GM18502 (cell line): ENCODE data around the gene ADARB1.

Experiments
- ATAC-seq: cut with Tn5 transposase; IDR thresholded peaks from one replicate; pipeline ENCODE4 v1.9.1; 2021; ENCODE audit warnings: mild to moderate bottlenecking; ENCODE audit not compliant: unreplicated experiment, poor library complexity

ADARB1 gene

DNA sequence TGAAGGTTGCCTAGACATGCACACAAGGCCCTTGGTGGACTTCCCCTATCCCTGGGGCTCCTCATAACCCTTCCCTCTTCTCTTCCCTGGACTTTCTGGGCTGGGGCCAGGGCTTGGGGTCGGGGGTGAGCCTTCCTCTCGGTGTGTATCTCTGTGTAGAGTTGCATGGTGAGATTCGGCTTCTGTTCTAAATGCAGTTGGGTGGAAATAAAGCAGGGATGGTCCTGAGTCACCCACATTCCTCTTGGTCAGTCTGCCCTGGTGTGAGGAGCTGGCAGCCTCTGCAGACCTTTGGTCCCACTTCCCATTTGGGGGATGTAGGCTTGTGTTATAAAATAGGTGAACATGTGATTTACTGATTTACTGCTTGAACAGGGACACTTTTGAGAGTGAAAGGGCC is 38.0 kb downstream of the ADARB1 start:
- no peak for ATAC-seq

DNA sequence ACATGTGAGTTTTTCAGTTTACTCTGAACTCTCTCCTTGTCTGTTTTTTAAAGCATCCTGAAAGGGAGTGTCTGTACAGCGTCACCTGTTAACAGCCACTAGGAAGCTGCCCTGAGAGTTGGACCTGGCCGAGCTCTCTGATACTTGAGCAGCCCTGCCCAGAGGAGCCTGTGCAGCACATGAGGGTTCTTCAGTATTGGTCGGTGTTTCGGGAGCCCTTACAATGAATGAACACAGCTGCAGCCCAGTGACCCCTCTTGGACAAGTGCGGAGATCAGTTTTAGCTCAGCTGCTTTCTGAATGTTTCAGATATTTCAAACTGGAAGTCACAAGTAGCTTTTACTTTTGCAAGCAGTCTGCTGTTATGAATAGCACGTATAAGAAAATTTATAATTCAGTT is 39.2 kb downstream of the ADARB1 start:
- ATAC-seq, result no peak

DNA sequence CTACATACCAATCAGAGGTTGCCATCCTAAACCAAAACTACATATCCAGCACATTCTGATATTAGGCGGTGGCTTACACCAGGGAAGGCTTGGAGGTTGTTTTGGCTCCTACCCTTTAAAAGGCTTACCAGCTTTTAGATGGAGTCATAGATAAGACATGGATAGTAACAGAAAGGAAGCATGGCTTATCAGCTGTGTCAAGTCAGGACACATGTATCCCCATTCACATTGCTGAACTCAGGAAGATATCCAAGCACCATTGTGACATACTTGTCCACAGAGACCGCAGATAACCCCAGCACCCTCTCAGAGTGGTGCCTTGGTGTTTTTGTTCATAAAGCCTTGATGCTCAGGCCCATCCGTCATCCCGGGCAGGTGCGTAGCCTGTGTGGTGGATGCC is 39.7 kb downstream of the ADARB1 start:
- no peak for ATAC-seq

DNA sequence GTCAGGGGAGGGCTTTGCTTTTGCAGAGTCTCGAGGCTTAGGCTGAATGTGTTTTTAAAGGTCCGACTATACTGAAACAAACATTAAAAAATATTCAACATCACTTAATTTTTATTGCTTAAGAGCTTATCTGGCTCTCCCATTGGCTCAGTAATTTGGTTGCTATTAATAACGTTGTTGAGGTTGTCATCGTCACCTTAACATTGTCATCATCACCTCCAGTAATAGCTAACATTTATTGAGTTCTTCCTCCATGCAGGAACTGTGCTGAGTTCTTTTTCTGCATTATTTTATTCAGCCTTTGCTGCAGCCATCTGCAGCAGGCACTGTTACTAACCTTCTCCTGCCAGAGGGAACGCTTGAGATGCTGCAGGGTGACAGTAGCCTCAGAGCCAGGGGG is 40.1 kb downstream of the ADARB1 start:
- no peak for ATAC-seq

DNA sequence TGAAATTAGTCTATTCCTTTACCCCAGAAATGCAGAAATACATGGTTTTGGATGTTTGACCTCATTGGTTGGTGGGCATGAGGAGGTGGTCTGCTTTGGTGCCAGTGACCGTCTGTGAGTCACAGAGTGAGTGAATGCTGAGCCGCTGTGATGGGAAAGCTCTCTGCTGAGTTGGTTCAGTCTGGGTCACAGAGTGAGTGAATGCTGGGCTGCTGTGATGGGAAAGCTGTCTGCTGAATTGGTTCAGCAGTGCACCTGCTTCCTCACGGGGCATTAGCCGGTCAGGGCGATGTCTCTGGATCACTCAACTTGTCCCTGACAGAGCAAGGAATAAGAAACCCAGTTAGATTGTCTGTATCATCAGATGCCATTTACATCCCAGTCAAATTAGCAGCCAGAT is 40.8 kb downstream of the ADARB1 start:
- ATAC-seq, result no peak

DNA sequence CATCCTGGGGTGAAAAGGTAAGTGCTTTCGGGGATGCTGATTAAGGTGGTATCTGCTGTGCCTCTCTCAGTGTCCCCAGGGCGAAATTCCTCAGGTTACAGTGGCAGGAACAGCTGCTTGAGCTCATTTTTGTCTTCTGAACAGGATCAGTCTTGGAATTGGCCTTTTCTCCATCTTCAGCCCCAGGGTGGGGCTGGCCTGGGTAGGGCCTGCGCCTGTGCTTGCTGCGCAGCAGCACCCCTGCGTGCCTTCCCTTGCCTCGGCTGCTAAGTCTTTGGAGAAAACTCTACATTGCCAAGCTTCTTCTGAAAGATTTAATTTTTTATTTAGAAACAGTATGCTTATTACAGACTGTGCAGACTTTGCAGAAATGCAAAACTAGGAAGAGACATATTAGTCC is 41.7 kb downstream of the ADARB1 start:
- no peak for ATAC-seq

DNA sequence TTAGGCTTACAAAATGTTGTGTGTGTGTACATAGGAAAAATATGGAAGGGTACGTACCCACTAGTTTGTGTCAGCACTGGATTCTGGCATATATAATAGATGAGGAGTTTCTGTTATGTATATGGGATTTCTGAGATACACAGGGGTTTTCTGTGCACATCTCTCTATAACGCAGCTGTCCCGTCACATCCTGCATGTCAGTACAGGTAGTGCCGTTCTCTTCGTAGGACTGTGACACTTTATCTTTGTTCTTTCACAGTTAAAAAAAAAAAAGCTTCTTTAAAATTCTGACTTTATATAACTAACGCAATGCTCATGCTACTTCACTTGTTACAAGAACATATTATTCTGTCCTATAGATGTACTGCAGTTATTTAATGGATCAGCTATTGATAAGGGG is 42.9 kb downstream of the ADARB1 start:
- no peak for ATAC-seq

DNA sequence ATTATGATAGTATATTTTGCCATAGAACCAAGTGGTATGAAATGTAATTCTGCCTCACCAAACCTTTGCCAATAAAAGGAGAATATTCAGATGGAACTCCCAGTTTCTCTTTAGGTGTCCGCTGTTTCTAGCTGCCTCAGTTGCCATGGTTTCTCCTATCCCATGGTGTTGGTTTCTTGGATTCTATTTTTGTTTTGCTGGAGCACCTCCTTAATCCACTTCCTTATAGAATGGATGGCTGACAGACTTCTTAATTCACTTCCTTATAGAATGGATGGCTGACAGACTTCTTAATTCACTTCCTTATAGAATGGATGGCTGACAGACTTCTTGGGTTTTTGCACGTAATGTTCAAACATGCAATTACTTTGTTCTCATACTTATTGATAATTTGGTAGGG is 43.7 kb downstream of the ADARB1 start:
- ATAC-seq, result no peak

DNA sequence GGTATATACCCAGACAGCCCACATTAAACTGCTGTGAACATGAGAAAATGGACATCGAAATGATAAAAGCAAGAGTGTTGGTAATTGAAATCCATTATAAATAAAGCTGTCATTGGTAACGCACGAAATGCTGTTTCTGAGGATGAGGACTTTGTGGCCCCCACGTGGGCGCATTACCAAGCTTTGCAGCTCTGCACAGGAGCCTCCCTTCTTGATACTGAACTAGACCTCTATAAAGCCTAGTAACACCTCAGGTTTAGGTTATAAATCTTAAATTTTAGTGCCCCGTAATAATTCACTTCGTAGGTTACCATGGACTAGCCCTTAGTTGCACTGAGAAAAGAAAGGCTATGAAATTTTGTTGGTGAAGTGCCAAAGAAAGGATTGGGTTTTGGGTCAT is 45.4 kb downstream of the ADARB1 start:
- no peak for ATAC-seq

DNA sequence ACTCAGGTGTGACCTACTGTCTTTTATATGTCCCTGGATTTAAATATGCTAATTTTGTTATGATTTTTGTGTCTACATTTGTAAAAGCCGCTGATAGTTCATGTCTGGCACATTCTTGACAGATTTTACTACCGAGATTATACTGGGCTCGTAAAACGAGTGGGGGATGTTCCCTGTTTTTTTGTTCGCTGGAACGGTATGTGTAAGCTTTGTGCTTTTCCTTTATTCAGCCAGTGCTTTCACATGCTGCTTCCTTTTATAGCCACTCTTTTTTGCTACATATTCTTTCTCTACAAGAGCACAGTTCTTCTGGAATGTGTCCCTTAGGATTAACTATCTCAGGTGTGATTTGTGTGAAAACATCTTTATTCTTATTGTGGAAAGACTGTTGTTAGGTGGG is 46.6 kb downstream of the ADARB1 start:
- ATAC-seq, result no peak

DNA sequence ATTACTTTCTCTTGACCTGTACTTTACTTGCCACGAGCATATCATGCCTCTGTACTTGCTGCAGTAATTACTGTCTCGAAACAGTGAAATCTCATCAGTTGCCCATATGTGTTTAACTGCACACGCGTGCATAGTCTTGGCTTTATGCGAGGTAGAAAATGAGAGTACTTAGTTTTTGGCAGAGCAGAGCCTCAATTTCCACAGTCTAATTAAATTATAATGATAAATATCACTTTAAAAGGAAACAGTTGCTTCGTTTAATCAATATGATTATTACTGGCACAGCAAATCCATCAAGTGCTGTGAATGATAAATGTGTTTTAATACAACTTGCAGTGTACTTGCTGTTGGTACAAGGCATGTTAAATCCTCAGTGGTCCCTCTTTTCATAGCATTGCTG is 47.6 kb downstream of the ADARB1 start:
- ATAC-seq, result no peak

DNA sequence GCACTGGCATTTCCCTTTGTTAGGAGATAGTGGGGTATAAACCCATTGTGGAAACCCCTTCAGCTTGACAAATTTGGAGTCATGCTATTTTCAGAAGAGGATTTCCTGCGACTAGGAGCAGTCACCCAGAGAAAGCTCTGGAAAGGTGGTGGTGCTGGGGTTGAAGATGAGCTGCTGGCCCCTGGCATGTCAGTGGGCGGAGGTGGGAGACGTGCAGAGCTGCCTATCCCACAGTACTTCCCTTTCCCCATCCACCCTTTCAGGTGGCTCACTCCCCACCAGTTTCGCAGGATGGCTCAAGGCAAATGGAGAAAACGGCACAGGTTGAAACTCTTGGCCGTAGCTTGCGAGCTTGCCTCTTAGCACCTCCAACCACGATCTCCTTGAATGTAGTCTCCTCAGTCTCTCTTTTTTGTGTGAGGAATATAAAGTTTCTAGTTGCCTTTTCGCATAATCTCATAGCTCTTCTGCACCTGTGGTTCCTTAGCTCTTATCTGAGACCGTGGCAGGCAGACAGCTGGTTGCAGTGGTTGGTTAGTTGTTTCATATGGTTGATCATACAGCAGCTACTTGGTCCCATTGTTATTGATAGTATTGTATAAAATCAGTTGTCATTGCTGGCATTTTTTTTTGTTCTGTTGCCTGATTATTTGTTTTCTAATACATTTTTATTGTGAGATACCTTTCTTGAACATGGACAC is 48.2 kb downstream of the ADARB1 start:
- ATAC-seq, result no peak

DNA sequence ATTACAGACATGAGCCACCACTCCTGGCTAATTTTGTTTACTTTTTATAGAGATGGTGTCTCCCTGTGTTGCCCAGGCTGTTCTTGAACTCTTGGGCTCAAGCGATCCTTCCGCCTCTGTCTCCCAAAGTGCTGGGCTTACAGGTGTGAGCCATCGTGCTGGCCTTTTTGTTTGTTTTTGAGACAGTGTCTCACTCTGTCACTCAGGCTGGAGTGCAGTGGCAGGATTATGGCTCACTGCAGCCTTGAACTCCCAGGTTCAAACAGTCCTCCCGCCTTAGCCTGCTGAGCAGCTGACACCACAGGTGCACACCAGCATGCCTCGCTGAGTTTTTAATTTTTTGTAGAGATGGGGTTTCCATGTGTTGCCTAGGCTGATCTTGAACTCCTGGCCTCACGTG is 49.1 kb downstream of the ADARB1 start:
- no peak for ATAC-seq

DNA sequence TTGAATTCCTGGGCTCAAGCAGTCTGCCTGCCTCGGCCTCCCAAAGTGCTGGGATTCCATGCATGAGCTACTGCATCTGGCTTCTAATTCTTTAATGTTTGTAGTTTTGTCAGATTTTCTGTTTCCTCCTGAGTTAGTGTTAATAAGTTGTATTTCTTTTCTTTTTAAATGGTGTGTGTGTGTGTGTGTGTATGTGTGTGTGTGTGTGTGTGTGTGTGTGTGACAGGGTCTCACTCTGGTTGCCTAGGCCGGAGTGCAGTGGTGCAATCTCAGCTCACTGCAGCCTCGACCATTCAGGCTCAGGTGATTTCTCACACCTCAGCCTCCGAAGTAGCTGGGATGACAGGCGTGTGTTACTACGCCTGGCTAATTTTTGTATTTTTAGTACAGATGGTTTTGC is 50.2 kb downstream of the ADARB1 start:
- ATAC-seq, result no peak

DNA sequence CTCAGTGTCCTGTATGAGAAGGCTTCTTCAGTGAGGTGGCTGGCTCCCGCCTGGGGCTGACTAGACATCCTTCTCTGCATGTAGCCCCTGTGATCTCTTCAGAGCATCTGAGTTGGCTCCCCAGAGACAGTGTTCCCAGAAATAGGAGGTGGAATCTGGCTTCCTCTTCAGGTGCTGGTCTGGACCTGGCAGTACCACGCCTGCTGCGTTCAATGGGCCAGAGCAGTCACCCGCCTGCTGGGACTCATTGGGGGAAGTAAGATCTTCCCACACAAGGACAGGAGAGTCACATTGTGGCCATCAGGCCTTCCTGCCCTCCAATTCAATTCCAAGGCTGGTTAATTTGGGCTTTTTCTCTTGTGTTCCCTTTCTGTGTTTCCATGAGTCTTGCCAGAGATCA is 51.0 kb downstream of the ADARB1 start:
- no peak for ATAC-seq

DNA sequence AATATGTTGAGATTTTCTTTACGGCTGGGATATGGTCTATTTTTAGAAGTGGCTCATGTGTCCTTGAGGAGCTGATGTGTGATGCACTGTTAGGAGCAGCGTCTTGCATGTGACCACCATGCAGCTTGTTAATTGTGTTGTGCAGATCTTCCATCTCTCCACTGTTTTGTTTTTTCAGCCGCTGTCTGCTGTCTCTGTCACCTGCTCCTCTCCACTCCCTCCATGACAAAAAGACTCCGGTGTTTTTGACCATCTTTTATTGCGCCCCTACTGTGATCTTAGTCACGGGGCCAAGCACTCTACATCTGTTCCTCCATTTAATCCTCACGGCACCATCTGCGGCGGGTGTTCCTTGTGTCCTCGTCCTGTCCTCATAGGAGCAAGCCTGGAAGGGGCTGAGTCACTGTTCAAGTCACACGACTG is 51.8 kb downstream of the ADARB1 start:
- ATAC-seq, result no peak

DNA sequence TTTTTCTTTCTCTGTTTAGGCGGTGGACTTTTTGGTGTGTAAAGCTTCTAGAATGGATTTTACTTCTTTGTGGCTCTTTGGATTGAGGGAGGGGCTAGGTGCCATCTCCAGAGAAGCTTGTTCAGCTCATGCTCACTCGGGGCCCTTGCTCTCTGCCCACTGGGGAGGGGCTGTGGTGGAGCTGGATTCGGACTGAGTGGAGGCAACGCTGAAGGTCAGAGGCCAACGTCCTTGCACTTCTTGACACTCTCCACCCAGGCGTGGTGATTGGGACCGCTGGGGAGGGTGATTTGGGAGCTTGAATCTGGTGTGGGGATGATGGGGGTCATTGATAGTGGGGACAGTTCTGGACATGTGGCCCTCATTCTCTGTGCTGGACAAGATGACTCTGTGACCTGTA is 52.6 kb downstream of the ADARB1 start:
- ATAC-seq, result no peak

DNA sequence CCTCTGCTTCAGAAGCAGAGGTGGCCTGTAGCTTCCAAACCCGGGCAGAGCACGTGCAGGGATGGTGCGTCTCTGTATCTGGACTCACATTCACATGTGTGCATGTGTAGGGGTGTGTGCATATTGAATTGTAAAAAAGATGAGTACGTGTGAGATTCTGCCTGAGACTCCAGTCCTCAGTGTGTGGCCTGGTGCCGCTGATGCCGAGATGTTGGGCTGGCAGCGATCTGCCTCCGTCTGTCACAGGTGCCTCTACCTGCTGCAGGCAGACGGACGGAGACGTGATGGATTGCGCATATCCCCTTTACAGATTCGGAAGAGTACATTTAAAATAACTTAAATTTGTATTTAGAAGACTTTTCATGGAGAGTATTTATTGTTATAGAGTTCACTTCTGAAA is 53.6 kb downstream of the ADARB1 start:
- no peak for ATAC-seq

DNA sequence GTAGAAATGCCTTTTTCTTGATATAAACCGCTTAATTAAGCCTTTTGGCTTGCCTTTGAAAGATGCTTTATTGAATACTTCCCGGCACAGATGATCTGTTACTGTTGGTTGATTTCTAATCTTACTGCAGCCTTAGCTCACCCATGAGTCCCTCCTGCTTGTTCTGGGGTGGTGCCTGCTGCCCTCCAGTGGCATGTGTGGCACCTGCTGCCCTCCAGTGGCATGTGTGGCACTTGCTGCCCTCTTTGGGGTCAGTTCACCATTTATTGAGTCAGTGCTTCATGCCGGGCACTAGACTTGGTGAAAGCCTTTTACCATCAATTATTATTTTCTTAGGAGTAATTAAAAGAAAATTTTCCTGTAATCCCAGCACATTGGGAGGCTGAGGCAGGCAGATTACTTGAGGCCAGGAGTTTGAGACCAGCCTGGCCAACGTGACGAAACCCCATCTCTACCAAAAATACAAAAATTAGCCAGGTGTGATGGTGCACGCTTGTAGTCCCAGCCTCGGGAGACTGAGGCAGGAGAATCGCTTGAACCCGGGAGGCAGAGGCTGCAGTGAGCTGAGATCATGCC is 54.3 kb downstream of the ADARB1 start:
- ATAC-seq, result no peak

DNA sequence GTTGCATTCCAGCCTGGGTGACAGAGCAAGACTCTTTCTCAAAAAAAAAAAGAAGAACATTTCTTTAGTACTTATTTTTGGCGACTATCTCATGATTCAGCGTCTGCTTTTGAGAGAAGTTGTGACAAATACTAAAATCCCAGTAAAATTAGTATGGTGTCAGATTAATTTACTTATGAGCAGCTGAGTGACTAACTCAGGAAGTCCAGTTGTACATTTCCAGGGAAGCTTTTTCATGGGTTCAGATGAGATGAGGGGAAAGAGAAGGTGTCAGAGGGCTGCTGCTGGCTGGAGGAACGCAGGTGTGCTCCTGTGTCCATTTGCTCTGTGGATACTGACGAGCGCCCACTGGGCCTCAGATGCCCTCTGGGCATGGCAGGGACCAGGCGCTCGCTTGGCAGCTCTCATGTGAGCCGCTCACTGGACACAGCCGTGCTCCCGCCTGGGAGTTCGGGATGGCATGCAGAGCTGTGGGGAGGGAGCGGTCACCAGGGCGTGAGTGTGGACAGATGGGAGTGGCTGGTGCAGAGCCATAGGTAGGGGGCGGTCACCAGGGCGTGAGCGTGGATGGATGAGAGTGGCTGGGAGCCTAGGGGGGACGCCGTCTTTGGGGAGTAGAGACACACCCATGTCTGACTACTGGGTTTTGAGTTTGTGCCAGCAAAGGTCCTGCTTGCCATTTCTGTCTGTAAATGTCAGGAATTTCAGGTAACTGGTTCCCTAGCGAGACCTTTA is 55.0 kb downstream of the ADARB1 start:
- no peak for ATAC-seq

DNA sequence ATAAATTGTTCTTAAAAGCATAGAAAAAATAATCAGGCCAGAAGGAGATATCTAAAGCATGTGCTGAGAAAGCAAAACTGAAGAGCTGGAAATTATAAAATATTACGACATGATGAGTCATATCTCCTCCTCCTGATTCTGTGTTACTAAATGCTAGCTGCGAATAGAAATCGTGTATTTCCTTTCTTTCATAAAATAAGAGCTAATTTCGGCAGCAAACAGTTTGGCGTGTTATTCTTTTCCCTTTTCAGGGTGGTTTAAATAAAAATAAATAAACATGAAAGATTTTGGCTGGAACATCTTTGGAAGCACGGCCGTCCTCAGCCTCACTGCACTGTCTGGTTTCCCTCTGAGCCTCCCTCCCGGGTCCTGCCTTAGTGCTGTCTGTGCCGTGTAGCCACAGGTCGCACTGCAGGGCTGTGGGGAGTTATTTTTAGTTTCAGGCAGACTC is 56.0 kb downstream of the ADARB1 start:
- no peak for ATAC-seq

DNA sequence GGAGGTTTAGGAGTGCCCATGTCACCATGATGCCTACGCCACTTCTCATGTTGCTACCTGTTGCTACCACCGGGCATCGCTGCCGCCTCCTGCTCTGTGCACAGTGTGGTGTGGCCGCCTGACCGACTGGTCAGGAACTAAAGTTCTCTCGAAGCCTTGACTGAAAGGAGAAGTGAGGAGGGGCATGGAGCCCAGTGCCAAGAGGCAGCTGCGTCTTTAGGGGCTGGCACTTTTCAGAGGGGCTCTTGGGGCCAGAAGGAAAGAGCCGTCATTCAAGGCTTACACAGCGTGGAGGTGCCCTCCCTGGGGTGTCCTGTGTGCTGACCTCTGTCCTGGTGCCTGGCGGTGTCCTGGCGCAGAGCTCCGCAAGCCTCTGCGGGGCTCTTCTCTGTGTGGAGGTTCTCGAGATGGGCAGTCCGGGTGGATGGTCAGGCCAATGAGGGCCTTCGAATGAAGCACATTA is 57.2 kb downstream of the ADARB1 start:
- ATAC-seq, result no peak
